ENCODE measurements around the gene SYNPO2L. TPM values are rescaled to one million over a fixed set of nuclear protein-coding genes. Genes with fewer than 3 reads are reported as not detected.

Gene SYNPO2L
- total and polyA plus RNA-seq, 8 donors, result 0.20 to 1.3 (median 0.79) TPM

- DNase-seq (no peak), ATAC-seq (no peak)
- H3K27me3 ChIP-seq, result peaks cover 0 to 9% of the 10 kb centered on the region in 2 donors
- no peaks in the 10 kb centered on the region for H3K36me3 ChIP-seq
- intact Hi-C loops (cut with DNase I), result loop anchor here in 1 of 2 donors (10.0 kb wide), 1 partner anchor 109 kb away; no protein-coding TSS in a partner anchor
- H3K4me1 ChIP-seq, result peaks cover 0 to 24% of the 10 kb centered on the region in 2 donors
- no peak overlapping the region for H3K27ac ChIP-seq
- H3K4me3 ChIP-seq, result no peak overlapping the region
- TF ChIP-seq CTCF (IDR thresholded peaks at IDR 0.05), result no peak
- no peaks in the 10 kb centered on the region for H3K9me3 ChIP-seq
Observed at GRCh38 chr10:73643362-73643761, 12.5 kb downstream of the SYNPO2L start.

- intact Hi-C loops (cut with DNase I), result loop anchor here in 1 of 2 donors (10.0 kb wide), 1 partner anchor 107 kb away; no protein-coding TSS in a partner anchor
- no peak within 1 kb of the TSS for H3K4me3 ChIP-seq
- ATAC-seq, result peak; percentile 28
- no peak for TF ChIP-seq CTCF (IDR thresholded peaks at IDR 0.05)
- peaks cover 0 to 7% of the 10 kb centered on the region in 2 donors for H3K4me1 ChIP-seq
- H3K36me3 ChIP-seq, result no peaks in the 10 kb centered on the region
- no peaks in the 10 kb centered on the region for H3K27me3 ChIP-seq
- H3K27ac ChIP-seq, result no peak within 1 kb of the TSS
- H3K9me3 ChIP-seq, result no peaks in the 10 kb centered on the region
- no peak for DNase-seq
Observed at GRCh38 chr10:73641328-73642060, 14.3 kb downstream of the SYNPO2L start, which contains the start of gene MYOZ1. Gene MYOZ1, minus strand, starts transcription at chr10:73641474. Its CDS starts 1,457 bp downstream, at chr10:73640017.

GRCh38 chr10:73639286-73639685, 16.5 kb downstream of the SYNPO2L start:
- DNase-seq, result peak in 1 of 4 donors; percentile 44
- intact Hi-C loops (cut with DNase I), result no loop called here
- Histone ChIP-seq H3K36me3 (no peaks in the 10 kb centered on the region), H3K4me3 (no peak overlapping the region), H3K4me1 (peaks cover 0 to 7% of the 10 kb centered on the region in 2 donors), H3K9me3 (no peaks in the 10 kb centered on the region), H3K27me3 (no peaks in the 10 kb centered on the region), H3K27ac (no peak overlapping the region)
- ATAC-seq, result peak; percentile 73
- TF ChIP-seq CTCF (IDR thresholded peaks at IDR 0.05), result no peak

- Histone ChIP-seq H3K4me1 (no peaks in the 10 kb centered on the region), H3K36me3 (no peaks in the 10 kb centered on the region), H3K4me3 (no peak overlapping the region), H3K27me3 (no peaks in the 10 kb centered on the region), H3K27ac (no peak overlapping the region), H3K9me3 (no peaks in the 10 kb centered on the region)
- ATAC-seq (no peak), DNase-seq (no peak)
- TF ChIP-seq CTCF (IDR thresholded peaks at IDR 0.05), result no peak
- intact Hi-C loops (cut with DNase I), result no loop called here
Observed at GRCh38 chr10:73635781-73636180, 20.0 kb downstream of the SYNPO2L start.

- no peak overlapping the region for H3K27ac ChIP-seq
- TF ChIP-seq CTCF (IDR thresholded peaks at IDR 0.05), result no peak
- H3K4me1 ChIP-seq, result no peaks in the 10 kb centered on the region
- DNase-seq (peak in 1 of 4 donors; percentile 72), ATAC-seq (no peak)
- H3K36me3 ChIP-seq, result no peaks in the 10 kb centered on the region
- H3K27me3 ChIP-seq, result no peaks in the 10 kb centered on the region
- intact Hi-C loops (cut with DNase I), result no loop called here
- no peak overlapping the region for H3K4me3 ChIP-seq
- no peaks in the 10 kb centered on the region for H3K9me3 ChIP-seq
Observed at GRCh38 chr10:73634421-73634820, 21.4 kb downstream of the SYNPO2L start.
